Measurements from ENCODE around the gene IER5L. TPM values are rescaled to one million over a fixed set of nuclear protein-coding genes. Genes with fewer than 3 reads are reported as not detected.

Gene IER5L
- total and polyA plus RNA-seq, 12 donors, result 0.46 to 168 (median 18.6) TPM

DNA sequence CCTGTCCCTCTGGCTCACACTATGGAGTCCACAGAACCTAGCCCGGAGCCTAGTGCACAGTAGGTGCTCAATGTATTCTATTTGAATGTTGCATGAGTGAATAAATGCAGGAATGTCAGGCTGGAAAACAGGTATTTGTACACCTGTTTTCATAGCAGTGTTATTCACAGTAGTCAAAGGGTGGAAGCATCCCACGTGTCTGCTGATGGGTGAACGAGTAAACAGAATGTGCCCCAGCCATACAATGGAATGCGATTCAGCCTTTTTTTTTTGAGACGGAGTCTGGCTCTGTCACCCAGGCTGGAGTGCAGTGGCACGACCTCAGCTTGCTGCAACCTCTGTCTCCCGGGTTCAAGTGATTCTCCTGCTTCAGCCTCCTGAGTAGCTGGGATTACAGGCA, 31.5 kb upstream of the IER5L start:
- no peaks in the 10 kb centered on the region for H3K36me3 ChIP-seq (replicated peaks in 1 of 2)
- H3K27ac ChIP-seq, result no peak overlapping the region
- H3K27me3 ChIP-seq, result no peaks in the 10 kb centered on the region
- WGBS, 4 donors, result 86 to 93% (median 89%) methylated on average over 7 of the region's 7 CpGs
- no peak overlapping the region for H3K4me3 ChIP-seq
- TF ChIP-seq, protein P1, sequence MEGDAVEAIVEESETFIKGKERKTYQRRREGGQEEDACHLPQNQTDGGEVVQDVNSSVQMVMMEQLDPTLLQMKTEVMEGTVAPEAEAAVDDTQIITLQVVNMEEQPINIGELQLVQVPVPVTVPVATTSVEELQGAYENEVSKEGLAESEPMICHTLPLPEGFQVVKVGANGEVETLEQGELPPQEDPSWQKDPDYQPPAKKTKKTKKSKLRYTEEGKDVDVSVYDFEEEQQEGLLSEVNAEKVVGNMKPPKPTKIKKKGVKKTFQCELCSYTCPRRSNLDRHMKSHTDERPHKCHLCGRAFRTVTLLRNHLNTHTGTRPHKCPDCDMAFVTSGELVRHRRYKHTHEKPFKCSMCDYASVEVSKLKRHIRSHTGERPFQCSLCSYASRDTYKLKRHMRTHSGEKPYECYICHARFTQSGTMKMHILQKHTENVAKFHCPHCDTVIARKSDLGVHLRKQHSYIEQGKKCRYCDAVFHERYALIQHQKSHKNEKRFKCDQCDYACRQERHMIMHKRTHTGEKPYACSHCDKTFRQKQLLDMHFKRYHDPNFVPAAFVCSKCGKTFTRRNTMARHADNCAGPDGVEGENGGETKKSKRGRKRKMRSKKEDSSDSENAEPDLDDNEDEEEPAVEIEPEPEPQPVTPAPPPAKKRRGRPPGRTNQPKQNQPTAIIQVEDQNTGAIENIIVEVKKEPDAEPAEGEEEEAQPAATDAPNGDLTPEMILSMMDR (IDR thresholded peaks at IDR 0.05), result no peak
- no peak for TF ChIP-seq POLR2A (IDR thresholded peaks at IDR 0.05)
- no peaks in the 10 kb centered on the region for H3K4me1 ChIP-seq (replicated peaks in 1 of 2)
- intact Hi-C loops (cut with DNase I), result no loop called here
- no peaks in the 10 kb centered on the region for H3K9me3 ChIP-seq (replicated peaks in 1 of 3)
- DNase-seq, result no peak

DNA sequence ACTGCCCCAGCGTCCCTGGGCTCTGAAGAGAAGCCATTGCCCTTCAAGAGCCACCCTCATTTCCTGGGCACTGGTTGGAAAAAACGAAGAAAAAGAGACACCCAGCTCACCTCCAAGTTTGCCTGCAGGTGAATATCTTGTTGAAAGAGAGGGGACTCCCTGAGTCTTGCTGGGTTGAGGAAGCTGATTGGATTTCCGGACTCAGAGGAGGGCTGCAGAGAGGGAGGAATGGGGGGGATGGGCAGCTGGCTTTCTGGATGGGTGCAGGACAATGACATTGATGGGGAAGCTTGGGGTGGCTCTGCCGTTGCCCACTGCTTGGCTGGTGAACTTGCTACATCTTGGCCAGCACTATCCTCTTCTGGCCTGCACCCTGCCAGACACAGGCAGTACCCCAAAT, 31.0 kb upstream of the IER5L start:
- intact Hi-C loops (cut with DNase I), result no loop called here
- no peaks in the 10 kb centered on the region for H3K36me3 ChIP-seq (replicated peaks in 1 of 2)
- 75 to 89% (median 84%) methylated on average over 4 of the region's 4 CpGs for WGBS, 4 donors
- H3K4me1 ChIP-seq (replicated peaks in 1 of 2), result no peaks in the 10 kb centered on the region
- no peaks in the 10 kb centered on the region for H3K9me3 ChIP-seq (replicated peaks in 1 of 3)
- no peak overlapping the region for H3K27ac ChIP-seq
- no peak overlapping the region for H3K4me3 ChIP-seq
- TF ChIP-seq, protein P1 (IDR thresholded peaks at IDR 0.05), result no peak
- no peak for TF ChIP-seq POLR2A (IDR thresholded peaks at IDR 0.05)
- DNase-seq, result no peak
- no peaks in the 10 kb centered on the region for H3K27me3 ChIP-seq

DNA sequence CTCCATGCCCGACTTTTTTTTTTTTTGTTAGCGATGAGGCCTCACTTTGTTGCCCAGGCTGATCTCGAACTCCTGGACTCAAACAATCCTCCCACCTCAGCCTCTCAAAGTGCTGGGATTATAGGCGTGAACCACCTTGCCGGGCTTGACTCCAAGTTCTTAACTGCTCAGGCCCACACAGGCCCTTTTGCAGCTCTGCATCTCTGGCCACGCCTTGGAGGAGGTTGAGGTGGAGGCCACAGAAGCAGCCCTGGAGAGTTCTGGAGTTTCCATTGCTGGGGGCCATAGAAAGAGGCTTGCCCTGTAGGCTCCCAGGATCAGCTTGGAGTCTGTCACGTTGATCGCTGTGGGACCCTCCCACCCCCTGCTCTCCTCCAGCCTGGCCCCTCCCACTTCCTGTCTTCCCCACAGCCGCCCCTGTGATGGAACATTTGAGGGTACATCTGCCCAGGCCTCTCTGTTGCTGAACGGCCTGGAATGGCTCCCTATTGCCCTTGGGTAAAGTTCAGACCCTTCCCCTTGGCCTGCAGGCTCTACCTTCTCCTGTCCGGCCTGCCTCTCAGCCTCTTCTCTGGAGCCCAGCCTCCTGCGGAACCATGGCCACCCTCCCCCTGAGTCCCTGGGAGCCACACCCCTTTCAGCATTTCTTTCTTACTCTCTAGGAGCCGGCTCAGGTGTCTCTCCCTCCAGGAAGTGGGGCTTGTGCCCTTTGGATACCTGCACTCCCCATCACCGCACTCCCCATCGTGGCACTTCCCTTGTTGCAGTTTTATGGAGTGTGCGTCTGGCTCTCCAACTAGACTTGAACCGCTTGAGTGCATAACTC, 30.4 kb upstream of the IER5L start:
- intact Hi-C loops (cut with DNase I), result no loop called here
- 78 to 83% (median 80%) methylated on average over 15 to 17 of the region's 17 CpGs for WGBS, 4 donors

DNA sequence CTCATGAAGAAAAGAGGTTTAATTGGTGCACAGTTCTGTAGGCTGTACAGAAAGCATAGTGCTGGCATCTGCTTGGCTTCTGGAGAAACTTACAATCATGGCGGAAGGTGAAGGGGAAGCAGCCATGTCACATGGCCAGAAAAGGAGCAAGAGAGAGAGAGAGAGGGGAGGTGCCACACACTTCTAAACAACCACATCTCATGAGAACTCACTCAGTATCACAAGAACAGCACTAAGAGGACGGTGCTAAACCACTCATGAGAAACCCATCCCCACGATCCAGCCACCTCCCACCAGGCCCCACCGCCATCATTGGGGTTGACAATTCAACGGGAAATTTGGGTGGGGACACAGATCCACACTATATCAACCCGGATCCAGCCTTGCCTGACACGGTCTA, 28.8 kb upstream of the IER5L start:
- no peaks in the 10 kb centered on the region for H3K27me3 ChIP-seq
- no peaks in the 10 kb centered on the region for H3K36me3 ChIP-seq (replicated peaks in 1 of 2)
- DNase-seq, result no peak
- no peak overlapping the region for H3K4me3 ChIP-seq
- H3K27ac ChIP-seq, result no peak overlapping the region
- 74 to 85% (median 81%) methylated on average over 7 of the region's 7 CpGs for WGBS, 4 donors
- no peak for TF ChIP-seq POLR2A (IDR thresholded peaks at IDR 0.05)
- TF ChIP-seq, protein P1 (IDR thresholded peaks at IDR 0.05), result no peak
- H3K4me1 ChIP-seq (replicated peaks in 1 of 2), result peaks cover 0 to 5% of the 10 kb centered on the region in 2 donors
- no peaks in the 10 kb centered on the region for H3K9me3 ChIP-seq (replicated peaks in 1 of 3)
- intact Hi-C loops (cut with DNase I), result no loop called here

More for the DNA sequence above, 30.4 kb upstream of the IER5L start:
- Histone ChIP-seq H3K4me3 (no peak overlapping the region), H3K36me3 (replicated peaks in 1 of 2) (no peaks in the 10 kb centered on the region), H3K27ac (no peak overlapping the region), H3K27me3 (no peaks in the 10 kb centered on the region), H3K9me3 (replicated peaks in 1 of 3) (no peaks in the 10 kb centered on the region), H3K4me1 (replicated peaks in 1 of 2) (peaks cover 0 to under 1% of the 10 kb centered on the region in 2 donors)
- DNase-seq, result no peak
- TF ChIP-seq, protein P1 (IDR thresholded peaks at IDR 0.05), result no peak
- TF ChIP-seq POLR2A (IDR thresholded peaks at IDR 0.05), result no peak
